GM21515 (cell line): Measurements from ENCODE around the gene SCN1B.

Source experiments
- ATAC-seq: cut with Tn5 transposase; IDR thresholded peaks from one replicate; pipeline ENCODE4 v1.9.1; 2021; ENCODE audit not compliant: unreplicated experiment

SCN1B gene

GRCh38 chr19:35051796-35052195, 21.5 kb downstream of the SCN1B start:
- ATAC-seq = no peak

DNA sequence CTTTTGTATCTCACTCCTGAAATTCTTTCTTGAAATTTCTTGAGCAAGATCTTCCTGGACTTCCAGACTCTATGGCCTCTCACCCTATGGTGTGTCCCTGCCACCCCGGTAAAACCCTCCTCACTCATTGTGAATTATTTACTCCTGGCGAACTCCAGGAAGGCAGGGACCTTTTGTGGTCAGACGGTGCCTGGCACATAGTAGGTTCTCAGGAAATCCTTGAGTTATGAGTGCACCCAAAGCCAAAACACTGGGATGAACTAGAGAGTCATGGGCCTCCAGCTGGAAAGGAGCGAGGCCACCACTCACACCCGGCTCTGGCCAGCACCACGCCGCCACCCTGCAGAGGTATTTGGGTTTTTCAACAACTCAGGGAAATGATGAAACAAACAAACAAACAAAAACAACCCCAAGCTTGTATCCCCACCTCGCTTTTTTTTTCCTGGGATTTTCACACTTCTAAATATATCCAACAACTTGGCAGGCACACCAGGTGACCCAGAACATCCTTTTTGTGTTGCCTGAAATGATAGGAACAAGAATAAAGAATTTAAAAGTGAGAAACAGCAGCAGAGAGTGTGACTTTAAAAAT, 22.4 kb downstream of the SCN1B start:
- ATAC-seq = no peak

- no peak for ATAC-seq
Measured at GRCh38 chr19:35053667-35054293, 23.5 kb downstream of the SCN1B start.

DNA sequence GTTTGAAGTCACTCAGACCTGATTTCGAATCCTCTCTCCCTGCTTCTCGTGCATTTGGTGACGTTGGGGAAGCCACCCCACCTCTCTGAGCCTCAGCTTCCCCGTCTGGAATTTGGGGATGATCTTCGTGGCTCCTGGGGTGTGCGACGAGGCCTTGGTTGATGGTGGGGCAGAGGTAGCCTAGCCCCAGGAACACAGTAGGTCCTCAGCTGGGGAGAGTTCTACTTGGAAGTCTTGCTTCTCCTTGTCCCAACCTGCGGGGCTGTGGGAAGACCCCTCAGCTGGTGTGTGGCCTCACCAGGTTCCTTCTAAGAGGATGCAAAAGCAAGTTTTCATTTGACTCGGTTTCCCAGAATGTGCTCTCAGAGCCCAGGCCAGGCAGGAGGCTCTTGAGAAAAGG, 24.4 kb downstream of the SCN1B start:
- no peak for ATAC-seq

- no peak for ATAC-seq
Measured at GRCh38 chr19:35055715-35056179, 25.5 kb downstream of the SCN1B start.

GRCh38 chr19:35056513-35057063, 26.3 kb downstream of the SCN1B start:
- no peak for ATAC-seq

GRCh38 chr19:35058370-35058769, 28.1 kb downstream of the SCN1B start:
- ATAC-seq = no peak

DNA sequence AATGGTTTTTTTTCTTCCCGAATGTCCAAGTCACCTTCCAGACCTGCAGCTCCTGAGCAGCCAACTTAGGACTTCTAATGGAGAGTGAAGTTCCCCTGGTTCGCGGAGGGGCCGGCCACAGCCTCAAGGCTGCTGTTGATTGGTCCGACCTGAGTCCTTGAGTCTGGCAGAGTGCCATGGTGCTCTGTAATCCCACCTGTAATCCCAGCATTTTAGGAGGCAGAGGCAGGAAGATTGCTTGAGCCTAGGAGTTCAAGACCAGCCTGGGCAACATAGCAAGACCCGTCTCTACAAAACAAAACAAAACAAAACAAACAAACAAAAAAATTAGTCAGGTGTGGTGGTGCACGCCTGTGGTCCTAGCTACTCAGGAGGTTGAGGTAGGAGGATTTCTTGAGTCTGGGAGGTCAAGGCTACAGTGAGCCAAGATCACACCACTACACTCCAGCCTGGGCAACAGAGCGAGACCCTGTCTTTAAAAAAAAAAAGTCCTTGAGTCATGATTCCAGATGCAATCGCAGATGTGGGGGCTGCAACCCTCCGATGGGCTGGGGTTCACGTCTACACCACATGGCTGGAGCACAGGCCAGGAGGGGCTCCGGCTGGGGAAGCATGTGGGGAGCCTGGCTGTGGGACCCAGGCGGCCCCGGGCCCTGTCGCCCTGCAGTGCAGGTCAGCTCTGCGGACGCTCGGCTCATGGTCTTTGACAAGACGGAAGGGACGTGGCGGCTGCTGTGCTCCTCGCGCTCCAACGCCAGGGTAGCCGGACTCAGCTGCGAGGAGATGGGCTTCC, 28.9 kb downstream of the SCN1B start:
- ATAC-seq = no peak

- no peak for ATAC-seq
Measured at GRCh38 chr19:35059799-35060091, 29.5 kb downstream of the SCN1B start.

DNA sequence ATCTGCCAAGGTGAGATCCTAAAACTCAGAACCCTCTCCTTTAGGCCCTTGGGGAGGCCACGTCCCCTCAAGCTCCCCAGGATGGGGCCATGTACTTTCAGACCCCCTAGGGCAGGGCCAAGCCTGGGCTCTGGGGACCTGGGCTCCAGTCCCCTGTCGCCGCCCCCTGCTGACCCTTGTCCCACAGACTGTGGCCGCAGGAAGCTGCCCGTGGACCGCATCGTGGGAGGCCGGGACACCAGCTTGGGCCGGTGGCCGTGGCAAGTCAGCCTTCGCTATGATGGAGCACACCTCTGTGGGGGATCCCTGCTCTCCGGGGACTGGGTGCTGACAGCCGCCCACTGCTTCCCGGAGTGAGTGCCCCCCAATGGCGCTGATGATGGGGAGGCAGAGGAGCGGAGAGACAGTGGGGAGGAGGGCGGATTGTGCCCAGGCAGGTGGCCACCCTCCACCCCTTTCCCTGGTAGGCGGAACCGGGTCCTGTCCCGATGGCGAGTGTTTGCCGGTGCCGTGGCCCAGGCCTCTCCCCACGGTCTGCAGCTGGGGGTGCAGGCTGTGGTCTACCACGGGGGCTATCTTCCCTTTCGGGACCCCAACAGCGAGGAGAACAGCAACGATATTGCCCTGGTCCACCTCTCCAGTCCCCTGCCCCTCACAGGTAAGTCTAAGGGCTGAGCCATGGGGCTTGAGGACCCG, 30.0 kb downstream of the SCN1B start:
- no peak for ATAC-seq

- no peak for ATAC-seq
Measured at GRCh38 chr19:35061583-35062373, 31.5 kb downstream of the SCN1B start.

DNA sequence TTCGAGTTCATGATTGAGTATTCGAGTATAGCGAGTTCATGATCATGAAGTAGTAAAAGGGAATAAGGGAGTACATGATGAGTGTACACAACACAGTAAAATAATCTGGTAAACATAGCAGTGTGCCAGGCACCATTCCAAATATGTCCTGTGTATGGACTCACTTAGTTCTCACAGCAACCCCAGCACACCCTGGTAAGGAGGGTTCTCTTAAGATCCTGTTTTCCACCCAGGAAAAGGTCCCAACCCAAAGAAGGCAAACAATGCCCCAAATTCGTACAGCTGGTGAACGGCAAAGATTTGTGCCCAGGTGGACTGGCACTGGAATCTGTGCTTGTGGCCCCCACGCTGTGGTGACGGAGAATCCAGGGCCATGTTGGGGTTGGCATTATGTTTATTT, 32.7 kb downstream of the SCN1B start:
- no peak for ATAC-seq

GRCh38 chr19:35063940-35064818, 33.9 kb downstream of the SCN1B start:
- no peak for ATAC-seq

- ATAC-seq = no peak
Measured at GRCh38 chr19:35065574-35065973, 35.3 kb downstream of the SCN1B start.

- ATAC-seq = no peak
Measured at GRCh38 chr19:35066121-35066520, 35.9 kb downstream of the SCN1B start.

DNA sequence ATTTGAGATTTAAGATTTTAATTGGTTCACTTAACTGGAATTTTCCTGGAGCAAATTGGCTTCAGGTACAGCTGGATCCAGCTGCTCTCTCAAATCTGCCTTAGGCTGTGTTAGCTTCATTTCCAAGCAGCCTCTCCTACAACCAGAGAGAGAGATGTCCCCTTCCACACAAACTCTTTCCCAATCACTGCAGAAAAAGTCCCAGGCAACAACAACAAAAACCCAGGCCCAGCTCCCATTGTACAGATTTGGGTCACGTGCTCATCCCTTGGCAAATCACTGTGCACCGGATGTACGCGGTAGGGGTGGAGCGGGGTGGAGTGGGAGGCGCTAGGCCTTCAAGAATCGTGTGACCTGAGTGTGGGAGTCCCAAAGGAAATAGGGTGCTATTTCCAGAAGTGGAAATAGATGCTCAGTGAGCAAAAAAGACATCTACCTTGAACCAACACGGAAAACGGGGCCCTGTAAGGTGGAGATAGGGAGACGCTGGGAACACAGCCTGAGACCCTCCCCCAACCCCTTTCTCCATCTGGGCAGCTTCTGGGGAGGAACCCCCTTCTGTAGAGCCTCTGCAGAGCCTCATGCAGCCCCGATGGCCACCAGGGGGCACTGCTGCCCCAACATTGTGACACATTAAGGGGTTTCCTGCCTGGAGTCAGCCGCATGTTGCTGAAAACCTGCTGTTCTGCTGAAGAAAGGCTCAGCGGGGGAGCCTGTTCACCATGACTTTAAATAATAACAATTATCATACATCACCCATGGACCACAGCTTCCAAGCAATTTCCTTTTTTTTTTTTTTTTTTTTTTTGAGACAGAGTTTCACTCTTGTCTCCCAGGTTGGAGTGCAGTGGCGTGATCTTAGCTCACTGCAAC, 36.7 kb downstream of the SCN1B start:
- ATAC-seq = peak; percentile 61

DNA sequence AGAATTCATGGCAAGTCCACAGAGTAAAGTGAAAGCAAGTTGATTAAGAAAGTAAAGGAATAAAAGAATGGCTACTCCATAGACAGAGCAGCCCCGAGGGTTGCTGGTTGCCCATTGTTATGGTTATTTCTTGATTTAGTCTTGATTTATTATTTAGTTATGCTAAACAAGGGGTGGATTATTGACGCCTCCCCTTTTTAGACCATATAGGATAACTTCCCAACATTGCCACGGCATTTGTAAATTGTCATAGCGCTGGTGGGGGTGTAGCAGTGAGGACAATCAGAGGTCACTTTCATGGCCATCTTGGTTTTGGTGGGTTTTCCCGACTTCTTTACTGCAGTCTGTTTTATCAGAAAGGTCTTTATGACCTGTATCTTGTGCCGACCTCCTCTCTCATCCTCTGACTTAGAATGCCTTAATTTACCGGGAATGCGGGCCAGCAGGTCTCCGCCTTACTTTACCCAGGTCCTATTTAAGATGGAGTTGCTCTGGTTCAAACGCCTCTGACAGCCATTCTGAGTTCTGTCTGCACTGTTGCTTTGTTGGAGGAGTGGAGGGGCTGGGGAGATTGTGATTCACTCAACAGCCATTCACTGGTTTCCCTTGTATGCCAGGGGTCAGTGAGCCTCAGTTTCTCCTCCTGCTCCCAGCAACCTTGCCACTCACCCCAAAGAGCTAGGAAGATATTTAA, 38.8 kb downstream of the SCN1B start:
- ATAC-seq = no peak

- ATAC-seq = no peak
Measured at GRCh38 chr19:35069696-35070095, 39.4 kb downstream of the SCN1B start.
